GM12865 (cell line): ENCODE measurements around the gene NFYC.

Experiments used
- DNase-seq: peaks from one replicate; pipeline ENCODE4 v3.0.0; 2010; ENCODE audit warnings: low read depth
- H3K4me3 ChIP-seq: 2 replicates; pipeline ENCODE4 v1.5.1; 2011; ENCODE audit warnings: mild to moderate bottlenecking, low read depth, low read length, control low read depth
- CTCF ChIP-seq: IDR thresholded peaks from 2 replicates; pipeline ENCODE4 v1.5.1; 2011; ENCODE audit warnings: low read length, control low read depth, low read depth, inconsistent platforms; ENCODE audit not compliant: insufficient read depth; ENCODE audit errors: missing control alignments

NFYC gene

GRCh38 chr1:40766017-40766416 is 74.5 kb downstream of the NFYC start:
- no peak for TF ChIP-seq CTCF
- H3K4me3 ChIP-seq, result no peak overlapping the region
- no peak for DNase-seq

GRCh38 chr1:40766560-40766959 is 75.1 kb downstream of the NFYC start:
- H3K4me3 ChIP-seq, result no peak overlapping the region
- TF ChIP-seq CTCF, result no peak
- no peak for DNase-seq

GRCh38 chr1:40768146-40768990 is 76.9 kb downstream of the NFYC start:
- no peak for DNase-seq

GRCh38 chr1:40769815-40770214 is 78.3 kb downstream of the NFYC start:
- H3K4me3 ChIP-seq, result no peak overlapping the region
- peak; percentile 21 for TF ChIP-seq CTCF
- DNase-seq, result no peak

More at GRCh38 chr1:40768146-40768990, 76.9 kb downstream of the NFYC start:
- TF ChIP-seq CTCF, result no peak
- no peak overlapping the region for H3K4me3 ChIP-seq

GRCh38 chr1:40770296-40771070 is 79.0 kb downstream of the NFYC start:
- H3K4me3 ChIP-seq, result no peak overlapping the region
- DNase-seq, result no peak
- TF ChIP-seq CTCF, result no peak

- H3K4me3 ChIP-seq, result no peak overlapping the region
- no peak for DNase-seq
- no peak for TF ChIP-seq CTCF
Measured at GRCh38 chr1:40772146-40772955, 80.8 kb downstream of the NFYC start.
